ENCODE measurements around the gene PROZ. TPM values are rescaled to one million over a fixed set of nuclear protein-coding genes. Genes with fewer than 3 reads are reported as not detected.
A peak's percentile ranks its signal among the peaks of the same experiment; 100 is the strongest.

The PROZ gene
- total RNA-seq, 3 donors from 2014 or later (not counting 1 experiment from before 2014, with no cell fraction given) = 0.82 TPM; not detected in 2

GRCh38 chr13:113155201-113155600 is 3.2 kb upstream of the PROZ start:
- Mint-ChIP-seq H3K4me3 (peak overlapping the region; percentile 77), H3K36me3 (no peaks in the 10 kb centered on the region), H3K4me1 (peaks cover 23 to 27% of the 10 kb centered on the region in 2 donors), H3K27ac (peak overlapping the region in 1 of 2 donors; percentile 83), H3K27me3 (ENCODE audit: low read depth in 2 of 2) (peaks cover 0 to 18% of the 10 kb centered on the region in 2 donors), H3K9me3 (no peaks in the 10 kb centered on the region)
- no peaks in the 10 kb centered on the region for H3K36me3 ChIP-seq (ENCODE audit: control insufficient read depth, insufficient read depth, low read length)
- intact Hi-C loops (cut with micrococcal nuclease) = no loop called here
- ATAC-seq (no peak), DNase-seq (peak in 1 of 2 donors; percentile 25)
- no peak for TF ChIP-seq CTCF (IDR thresholded peaks at IDR 0.05)
- no peaks in the 10 kb centered on the region for H3K9me3 ChIP-seq (ENCODE audit: control insufficient read depth, insufficient read depth, low read length)
- H3K27ac ChIP-seq (ENCODE audit: low read length) = no peak overlapping the region
- no peak overlapping the region for H3K4me3 ChIP-seq (ENCODE audit: low read length)
- H3K27me3 ChIP-seq (ENCODE audit: control insufficient read depth, insufficient read depth, low read length) = peaks cover 15% of the 10 kb centered on the region
- H3K4me1 ChIP-seq (ENCODE audit: control insufficient read depth, insufficient read depth, low read length) = peaks cover 28% of the 10 kb centered on the region
- WGBS (ENCODE audit: insufficient coverage) = 91% methylated on average over 3 of the region's 3 CpGs

GRCh38 chr13:113155982-113156655 is 2.3 kb upstream of the PROZ start:
- Mint-ChIP-seq H3K36me3 (no peaks in the 10 kb centered on the region), H3K27me3 (ENCODE audit: low read depth in 2 of 2) (peaks cover 0 to 17% of the 10 kb centered on the region in 2 donors), H3K27ac (peak overlapping the region in 1 of 2 donors; percentile 83), H3K9me3 (no peaks in the 10 kb centered on the region), H3K4me1 (peaks cover 23 to 28% of the 10 kb centered on the region in 2 donors), H3K4me3 (no peak overlapping the region)
- WGBS (ENCODE audit: insufficient coverage) = 96% methylated on average over 9 of the region's 9 CpGs
- H3K9me3 ChIP-seq (ENCODE audit: control insufficient read depth, insufficient read depth, low read length) = no peaks in the 10 kb centered on the region
- H3K27me3 ChIP-seq (ENCODE audit: control insufficient read depth, insufficient read depth, low read length) = peaks cover 9% of the 10 kb centered on the region
- peaks cover 32% of the 10 kb centered on the region for H3K4me1 ChIP-seq (ENCODE audit: control insufficient read depth, insufficient read depth, low read length)
- no peak overlapping the region for H3K4me3 ChIP-seq (ENCODE audit: low read length)
- H3K36me3 ChIP-seq (ENCODE audit: control insufficient read depth, insufficient read depth, low read length) = no peaks in the 10 kb centered on the region
- no peak overlapping the region for H3K27ac ChIP-seq (ENCODE audit: low read length)
- ATAC-seq (no peak), DNase-seq (no peak)
- TF ChIP-seq CTCF (IDR thresholded peaks at IDR 0.05) = no peak
- intact Hi-C loops (cut with micrococcal nuclease) = no loop called here

- Mint-ChIP-seq H3K27me3 (ENCODE audit: low read depth in 2 of 2) (peaks cover 0 to 12% of the 10 kb centered on the region in 2 donors), H3K4me1 (peaks cover 19 to 20% of the 10 kb centered on the region in 2 donors), H3K4me3 (no peak overlapping the region), H3K36me3 (no peaks in the 10 kb centered on the region), H3K9me3 (no peaks in the 10 kb centered on the region), H3K27ac (no peak overlapping the region)
- DNase-seq (no peak), ATAC-seq (no peak)
- no peak for TF ChIP-seq CTCF (IDR thresholded peaks at IDR 0.05)
- no peaks in the 10 kb centered on the region for H3K36me3 ChIP-seq (ENCODE audit: control insufficient read depth, insufficient read depth, low read length)
- H3K27ac ChIP-seq (ENCODE audit: low read length) = no peak overlapping the region
- no peak overlapping the region for H3K4me3 ChIP-seq (ENCODE audit: low read length)
- 87% methylated on average over 12 of the region's 12 CpGs for WGBS (ENCODE audit: insufficient coverage)
- intact Hi-C loops (cut with micrococcal nuclease) = no loop called here
- H3K9me3 ChIP-seq (ENCODE audit: control insufficient read depth, insufficient read depth, low read length) = no peaks in the 10 kb centered on the region
- peaks cover 30% of the 10 kb centered on the region for H3K4me1 ChIP-seq (ENCODE audit: control insufficient read depth, insufficient read depth, low read length)
- no peaks in the 10 kb centered on the region for H3K27me3 ChIP-seq (ENCODE audit: control insufficient read depth, insufficient read depth, low read length)
Observed at GRCh38 chr13:113157206-113157928, 1.1 kb upstream of the PROZ start.
